H9 (cell line): ENCODE measurements around the gene KDM1B. TPM values are rescaled to one million over a fixed set of nuclear protein-coding genes. Genes with fewer than 3 reads are reported as not detected.

Experiments used
- DNase-seq: peaks from one replicate; pipeline ENCODE4 v3.0.0-alpha.2; 2017
- H2AFZ ChIP-seq: one replicate; pipeline ENCODE4 v1.6.1; 2013; ENCODE audit warnings: mild to moderate bottlenecking, low read length, control low read depth, moderate library complexity
- H2AK5ac ChIP-seq: 2 replicates; pipeline ENCODE4 v1.6.1; 2013; ENCODE audit warnings: low read length, control low read depth, mixed read lengths; ENCODE audit not compliant: insufficient read length
- H2BK120ac ChIP-seq: one replicate; pipeline ENCODE4 v1.6.1; 2013; ENCODE audit warnings: low read depth, mild to moderate bottlenecking, low read length, control low read depth, inconsistent platforms; ENCODE audit not compliant: poor library complexity, severe bottlenecking
- H2BK12ac ChIP-seq: 2 replicates; pipeline ENCODE4 v1.6.1; 2013; ENCODE audit warnings: low read length, control low read depth, mixed read lengths, low read depth; ENCODE audit not compliant: insufficient read length
- H2BK15ac ChIP-seq: 2 replicates; pipeline ENCODE4 v1.6.1; 2013; ENCODE audit warnings: low read depth, low read length, control low read depth
- H2BK20ac ChIP-seq: one replicate; pipeline ENCODE4 v1.6.1; 2013; ENCODE audit warnings: low read depth, mild to moderate bottlenecking, low read length, control low read depth, inconsistent platforms; ENCODE audit not compliant: poor library complexity, severe bottlenecking
- H2BK5ac ChIP-seq: 2 replicates; pipeline ENCODE4 v1.6.1; 2013; ENCODE audit warnings: low read length, control low read depth, mixed read lengths; ENCODE audit not compliant: insufficient read length
- H3K14ac ChIP-seq: 2 replicates; pipeline ENCODE4 v1.6.1; 2013; ENCODE audit warnings: low read length, control low read depth; ENCODE audit not compliant: insufficient read depth
- H3K18ac ChIP-seq: 2 replicates; pipeline ENCODE4 v1.6.1; 2013; ENCODE audit warnings: low read depth, mild to moderate bottlenecking, mixed read lengths, low read length, control low read depth; ENCODE audit not compliant: insufficient read length
- H3K23ac ChIP-seq: 2 replicates; pipeline ENCODE4 v1.6.1; 2013; ENCODE audit warnings: low read length, control low read depth, mixed read lengths, low read depth; ENCODE audit not compliant: insufficient read length
- H3K23me2 ChIP-seq: 2 replicates; pipeline ENCODE4 v1.6.1; 2013; ENCODE audit warnings: low read depth, mild to moderate bottlenecking, mixed read lengths, low read length, control low read depth; ENCODE audit not compliant: insufficient read length, poor library complexity, severe bottlenecking
- H3K27ac ChIP-seq: 2 replicates; pipeline ENCODE4 v1.5.1; 2013; ENCODE audit warnings: low read length, control low read depth, mixed read lengths, low read depth; ENCODE audit not compliant: insufficient read length
- H3K27me3 ChIP-seq: 2 replicates; pipeline ENCODE4 v1.6.1; 2013; ENCODE audit warnings: low read length, control low read depth, inconsistent platforms; ENCODE audit not compliant: insufficient read depth
- H3K4ac ChIP-seq: 2 replicates; pipeline ENCODE4 v1.6.1; 2013; ENCODE audit warnings: low read depth, mild to moderate bottlenecking, control low read depth, inconsistent platforms, low read length, moderate library complexity
- H3K4me1 ChIP-seq: 2 replicates; pipeline ENCODE4 v1.6.1; 2013; ENCODE audit warnings: low read length, control low read depth, inconsistent platforms; ENCODE audit not compliant: insufficient read depth
- H3K4me2 ChIP-seq: 2 replicates; pipeline ENCODE4 v1.6.1; 2013; ENCODE audit warnings: low read length, control low read depth, mixed read lengths; ENCODE audit not compliant: insufficient read length, insufficient read depth
- H3K56ac ChIP-seq: 2 replicates; pipeline ENCODE4 v1.6.1; 2013; ENCODE audit warnings: low read depth, mild to moderate bottlenecking, mixed read lengths, low read length, control low read depth; ENCODE audit not compliant: insufficient read length
- H3K79me1 ChIP-seq: 2 replicates; pipeline ENCODE4 v1.6.1; 2013; ENCODE audit warnings: low read depth, mild to moderate bottlenecking, moderate library complexity, low read length, control low read depth, inconsistent platforms; ENCODE audit not compliant: insufficient read depth, poor library complexity, severe bottlenecking
- H3K79me2 ChIP-seq: 2 replicates; pipeline ENCODE4 v1.6.1; 2013; ENCODE audit warnings: low read length, control low read depth, inconsistent platforms; ENCODE audit not compliant: insufficient read depth
- H3K9ac ChIP-seq: 2 replicates; pipeline ENCODE4 v1.6.1; 2013; ENCODE audit warnings: low read length, control low read depth, mixed read lengths; ENCODE audit not compliant: insufficient read length; ENCODE audit errors: extremely low read depth
- H3K9me3 ChIP-seq: one replicate; pipeline ENCODE4 v1.6.1; 2013; ENCODE audit warnings: low read depth, low read length, inconsistent platforms; ENCODE audit not compliant: control insufficient read depth
- H3T11ph ChIP-seq: one replicate; pipeline ENCODE4 v1.6.1; 2013; ENCODE audit warnings: mild to moderate bottlenecking, low read length, control low read depth, inconsistent platforms
- H4K20me1 ChIP-seq: one replicate; pipeline ENCODE4 v1.6.1; 2013; ENCODE audit not compliant: control insufficient read depth, insufficient read length, insufficient read depth
- H4K5ac ChIP-seq: 2 replicates; pipeline ENCODE4 v1.6.1; 2013; ENCODE audit warnings: low read depth, mild to moderate bottlenecking, mixed read lengths, low read length, control low read depth; ENCODE audit not compliant: insufficient read length
- H4K8ac ChIP-seq: replicated peaks from 2 replicates; pipeline ENCODE4 v1.6.1; 2013; ENCODE audit warnings: low read length, control low read depth, mixed read lengths, low read depth; ENCODE audit not compliant: insufficient read length
- H4K91ac ChIP-seq: 2 replicates; pipeline ENCODE4 v1.6.1; 2013; ENCODE audit warnings: low read depth, mild to moderate bottlenecking, moderate library complexity, mixed read lengths, low read length, control low read depth; ENCODE audit not compliant: insufficient read length
- H3K27ac Mint-ChIP-seq, 3 experiments: 2 replicates in 2 of 3; 3 replicates in 1 of 3; pipeline ENCODE4 v1.8.0; 2020 to 2021; ENCODE audit warnings: mixed read lengths in 3 of 3, mild to moderate bottlenecking in 1 of 3, moderate library complexity in 1 of 3
- H3K27me3 Mint-ChIP-seq: 2 replicates; pipeline ENCODE4 v1.8.0; 2021; ENCODE audit warnings: low read depth, mild to moderate bottlenecking, moderate library complexity, mixed read lengths
- H3K36me3 Mint-ChIP-seq, 3 experiments: 2 replicates in 2 of 3; 3 replicates in 1 of 3; pipeline ENCODE4 v1.8.0; 2020 to 2021; ENCODE audit warnings: low read depth in 3 of 3, mixed read lengths in 3 of 3; ENCODE audit not compliant: insufficient read depth in 1 of 3
- H3K4me1 Mint-ChIP-seq, 2 experiments: 2 replicates each; pipeline ENCODE4 v1.8.0; 2020; ENCODE audit warnings: mixed read lengths in 2 of 2
- H3K4me3 Mint-ChIP-seq, 2 experiments: 2 replicates in 1 of 2; 3 replicates in 1 of 2; pipeline ENCODE4 v1.8.0; 2020 to 2021; ENCODE audit warnings: mild to moderate bottlenecking in 2 of 2, mixed read lengths in 2 of 2, moderate library complexity in 1 of 2
- H3K9me3 Mint-ChIP-seq, 2 experiments: 2 replicates in 1 of 2; 3 replicates in 1 of 2; pipeline ENCODE4 v1.8.0; 2020; ENCODE audit warnings: mild to moderate bottlenecking in 2 of 2, mixed read lengths in 2 of 2, moderate library complexity in 1 of 2
- CTCF ChIP-seq: fragments of 200-600 bp; sonication (generic); conservative IDR thresholded peaks from 3 replicates; pipeline ENCODE4 v1.8.0; 2021; ENCODE audit warnings: antibody characterized with exemption, mild to moderate bottlenecking
- WGBS: extraction: QIAGEN DNeasy Blood & Tissue Kit; methylation state at CpG from one replicate; pipeline ENCODE4 v1.1.7; 2013; ENCODE audit warnings: missing lambda C conversion rate, low lambda C conversion rate, mixed read lengths; ENCODE audit not compliant: insufficient read length; ENCODE audit errors: extremely low coverage; 5-methylcytosine and 5-hydroxymethylcytosine counted together
- total RNA-seq: library from RNA; stranded (reverse); gene quantifications from 2 replicates; pipeline ENCODE4 v1.2.1, GENCODE V29; 2021

KDM1B gene
- total RNA-seq, 1 experiment from 2014 or later: 5.4 TPM

GRCh38 chr6:18211338-18211737, 56.1 kb downstream of the KDM1B start:
- no peak for TF ChIP-seq CTCF
- Histone ChIP-seq H3K23ac (no peak overlapping the region), H3K9me3 (no peaks in the 10 kb centered on the region), H3K18ac (no peak overlapping the region), H3K56ac (no peak overlapping the region), H2BK12ac (no peak overlapping the region), H2AFZ (no peak overlapping the region), H3K23me2 (no peaks in the 10 kb centered on the region), H2BK5ac (no peak overlapping the region), H4K91ac (no peak overlapping the region), H4K5ac (no peak overlapping the region), H3T11ph (no peak overlapping the region), H2BK120ac (no peak overlapping the region), H4K8ac (no peak overlapping the region), H3K4ac (no peak overlapping the region), H3K4me1 (peaks cover 2% of the 10 kb centered on the region; the same call in 1 of the 2 replicates), H2AK5ac (no peak overlapping the region), H3K14ac (no peak overlapping the region), H3K79me1 (no peaks in the 10 kb centered on the region), H3K79me2 (no peaks in the 10 kb centered on the region), H3K4me2 (no peak overlapping the region), H3K27ac (no peak overlapping the region), H2BK15ac (no peak overlapping the region), H3K9ac (no peak overlapping the region), H3K27me3 (no peaks in the 10 kb centered on the region), H4K20me1 (no peaks in the 10 kb centered on the region), H2BK20ac (no peak overlapping the region)
- no peak overlapping the region for H3K4me3 Mint-ChIP-seq
- H3K36me3 Mint-ChIP-seq: peaks cover 1 to 17% (median 8%) of the 10 kb centered on the region in 3 experiments; a peak in 4 of 7 replicates
- no peak for DNase-seq
- no CpG with 5 or more reads among the region's 6 CpGs for WGBS
- H3K27ac Mint-ChIP-seq: no peak overlapping the region; a peak in 1 of 7 replicates
- H3K4me1 Mint-ChIP-seq: peaks cover 0 to 4% of the 10 kb centered on the region in 2 experiments; a peak in 1 of 4 replicates
- H3K27me3 Mint-ChIP-seq: no peaks in the 10 kb centered on the region; the same call in 1 of the 2 replicates
- no peaks in the 10 kb centered on the region for H3K9me3 Mint-ChIP-seq
